K562 (cell line): ENCODE results near the gene ACER1. TPM values are rescaled to one million over a fixed set of nuclear protein-coding genes. Genes with fewer than 3 reads are reported as not detected.

Experiments used
- ATAC-seq: fragments of 200-7000 bp; cut with Tn5 transposase; 3 replicates; pipeline ENCODE4 v1.9.1; 2020; ENCODE audit warnings: moderate library complexity
- BruUV-seq: library from RNA; stranded (reverse); fragments of 400-500 nt; replicated peaks from 2 replicates; lab custom pipeline; 2021; lab: Mats Ljungman, UMichigan
- CTCF ChIA-PET: fragments of 300-600 bp; formaldehyde crosslinking; extraction: SDS; loops from one replicate; lab custom pipeline; 2021; ENCODE audit warnings: low intra/inter-chr PET ratio; lab: Yijun Ruan, JAX
- POLR2A ChIA-PET: fragments of 300-600, 350-650 bp; sonication (Branson Sonifier 250); formaldehyde crosslinking; extraction: SDS; loops from one replicate; lab custom pipeline; 2021; ENCODE audit warnings: antibody characterized with exemption, inconsistent platforms; lab: Yijun Ruan, JAX
- DNase-seq, 4 experiments: peaks; one replicate each; pipeline versions ENCODE4 v3.0.0 to v3.0.0-alpha.2; 2011 to 2018; ENCODE audit warnings: low spot score in 3 of 4, mixed read lengths in 3 of 4; ENCODE audit errors: extremely low read depth in 1 of 4
- FAIRE-seq: peaks from 2 replicates; lab custom pipeline; 2011; peaks lifted over from hg19 to GRCh38; lab: Jason Lieb, UNC
- H2AFZ ChIP-seq: 2 replicates; pipeline ENCODE4 v1.6.0; 2011; ENCODE audit warnings: low read depth, low read length, control low read depth, inconsistent platforms
- H3K27ac ChIP-seq: fragments of 200-600 bp; 3 replicates; pipeline ENCODE4 v1.8.0; 2011; ENCODE audit warnings: low read depth, mild to moderate bottlenecking, control low read depth, inconsistent platforms, low read length, moderate library complexity, mixed read lengths; ENCODE audit errors: extremely low read depth
- H3K27me3 ChIP-seq, 2 experiments: fragments of 300-600 bp in 1 of 2; 2 replicates in 1 of 2; 3 replicates in 1 of 2; pipeline versions ENCODE4 v1.6.0 to v1.8.0; 2011; ENCODE audit warnings: inconsistent platforms in 2 of 2, low read length in 2 of 2, mild to moderate bottlenecking in 1 of 2, mixed read lengths in 1 of 2, moderate library complexity in 1 of 2; ENCODE audit not compliant: control insufficient read depth in 2 of 2, insufficient read depth in 2 of 2
- H3K36me3 ChIP-seq: fragments of 300-600 bp; 3 replicates; pipeline ENCODE4 v1.8.0; 2011; ENCODE audit warnings: mild to moderate bottlenecking, low read length, inconsistent platforms; ENCODE audit not compliant: control insufficient read depth, insufficient read depth
- H3K4me1 ChIP-seq, 2 experiments: fragments of 200-600 bp in 1 of 2; replicated peaks in 1 of 2; 2 replicates in 1 of 2; 3 replicates in 1 of 2; pipeline versions ENCODE4 v1.5.1 to v1.8.0; 2011; ENCODE audit warnings: inconsistent platforms in 2 of 2, low read length in 2 of 2, mild to moderate bottlenecking in 1 of 2, mixed read lengths in 1 of 2, moderate library complexity in 1 of 2; ENCODE audit not compliant: control insufficient read depth in 2 of 2, insufficient read depth in 2 of 2
- H3K4me2 ChIP-seq: 2 replicates; pipeline ENCODE4 v1.6.1; 2011; ENCODE audit warnings: low read length, control low read depth, inconsistent platforms, mixed read lengths; ENCODE audit not compliant: insufficient read depth
- H3K4me3 ChIP-seq: fragments of 200-600 bp; sonication (generic), shearing (Covaris generic); 2 replicates; pipeline ENCODE4 v1.5.1; 2016; ENCODE audit warnings: control low read depth, inconsistent platforms
- H3K79me2 ChIP-seq: fragments of 200-600 bp; 3 replicates; pipeline ENCODE4 v1.8.0; 2011; ENCODE audit warnings: low read length, inconsistent platforms; ENCODE audit not compliant: control insufficient read depth, insufficient read depth
- H3K9ac ChIP-seq, 2 experiments: 2 replicates each; pipeline versions ENCODE4 v1.6.0 to v1.6.1; 2011; ENCODE audit warnings: low read depth in 2 of 2, low read length in 2 of 2, control low read depth in 1 of 2, inconsistent platforms in 1 of 2, mild to moderate bottlenecking in 1 of 2, mixed read lengths in 1 of 2; ENCODE audit not compliant: insufficient read depth in 1 of 2
- H3K9me1 ChIP-seq: one replicate; pipeline ENCODE4 v1.6.0; 2011; ENCODE audit warnings: inconsistent platforms, mild to moderate bottlenecking, low read length, moderate library complexity; ENCODE audit not compliant: control insufficient read depth, insufficient read depth
- H3K9me3 ChIP-seq: replicated peaks from 2 replicates; pipeline ENCODE4 v1.5.1; 2011; ENCODE audit warnings: low read depth, low read length, inconsistent platforms; ENCODE audit not compliant: control insufficient read depth, insufficient read depth
- H4K20me1 ChIP-seq: replicated peaks from 2 replicates; pipeline ENCODE4 v1.6.1; 2011; ENCODE audit warnings: low read length, inconsistent platforms, mixed read lengths; ENCODE audit not compliant: control insufficient read depth, insufficient read depth
- EGR1 ChIP-seq: fragments of 450-650 bp; conservative IDR thresholded peaks from 2 replicates; pipeline ENCODE4 v1.6.1; 2017; ENCODE audit warnings: mild to moderate bottlenecking
- FOXJ3 ChIP-seq: sonication (generic); formaldehyde crosslinking; IDR thresholded peaks from 2 replicates; pipeline ENCODE4 v1.4.0; 2020; ENCODE audit warnings: mild to moderate bottlenecking, missing genetic modification reagents
- HNRNPH1 ChIP-seq: fragments of 200-400 bp; formaldehyde crosslinking; optimal IDR thresholded peaks from 2 replicates; pipeline ENCODE3; 2017; ENCODE audit warnings: low read depth, mild to moderate bottlenecking, low read length, moderate library complexity
- ILK ChIP-seq: fragments of 450-650 bp; IDR thresholded peaks from 2 replicates; pipeline ENCODE4 v1.6.1; 2016; ENCODE audit warnings: missing genetic modification characterization, low read depth, mild to moderate bottlenecking, missing compliant biosample characterization, moderate library complexity, borderline replicate concordance
- MAFG ChIP-seq: fragments of 450-650 bp; conservative IDR thresholded peaks from 2 replicates; pipeline ENCODE4 v1.6.1; 2016; ENCODE audit warnings: missing genetic modification characterization, missing compliant biosample characterization
- NCOA2 ChIP-seq, 2 experiments: fragments of 450-650 bp; IDR thresholded peaks; 2 replicates each; pipeline ENCODE4 v1.6.1; 2018; ENCODE audit warnings: mild to moderate bottlenecking in 2 of 2, moderate library complexity in 1 of 2; ENCODE audit not compliant: partially characterized antibody in 2 of 2
- NONO ChIP-seq, 2 experiments: fragments of 200-400 bp in 1 of 2; fragments of 450-650 bp in 1 of 2; formaldehyde crosslinking in 1 of 2; IDR thresholded peaks; 2 replicates each; pipeline ENCODE4 v1.6.1; 2017; ENCODE audit warnings: low read depth in 2 of 2, mild to moderate bottlenecking in 2 of 2, moderate library complexity in 2 of 2, low read length in 1 of 2
- PHF8 ChIP-seq: fragments of 200-600 bp; sonication (generic); IDR thresholded peaks from 2 replicates; pipeline ENCODE4 v1.6.1; 2012; ENCODE audit warnings: mixed run types, mild to moderate bottlenecking, inconsistent platforms, low read length, moderate library complexity, borderline replicate concordance
- POLR2AphosphoS2 ChIP-seq: IDR thresholded peaks from 2 replicates; pipeline ENCODE4 v1.6.1; 2012; ENCODE audit warnings: low read length, improper control_type of control experiment
- PRPF4 ChIP-seq: fragments of 200-400 bp; formaldehyde crosslinking; IDR thresholded peaks from one replicate; pipeline ENCODE4 v1.6.1; 2017; ENCODE audit warnings: low read length, low read depth, mild to moderate bottlenecking; ENCODE audit not compliant: insufficient read depth, poor library complexity, severe bottlenecking
- PTTG1 ChIP-seq: fragments of 450-650 bp; IDR thresholded peaks from 2 replicates; pipeline ENCODE4 v1.6.1; 2016; ENCODE audit warnings: low read depth, mild to moderate bottlenecking, missing genetic modification characterization, missing compliant biosample characterization
- RBFOX2 ChIP-seq: fragments of 200-400 bp; formaldehyde crosslinking; IDR thresholded peaks from 2 replicates; pipeline ENCODE4 v1.6.1; 2017; ENCODE audit warnings: low read depth, mild to moderate bottlenecking, low read length, moderate library complexity
- SAFB ChIP-seq: fragments of 200-400 bp; formaldehyde crosslinking; IDR thresholded peaks from 2 replicates; pipeline ENCODE4 v1.6.1; 2017; ENCODE audit warnings: low read depth, low read length, borderline replicate concordance
- TEAD4 ChIP-seq, 2 experiments: sonication (generic) in 1 of 2; formaldehyde crosslinking in 1 of 2; IDR thresholded peaks; 2 replicates each; pipeline versions ENCODE4 v1.6.1 to v1.8.0; 2012 to 2022; ENCODE audit warnings: borderline replicate concordance in 1 of 2, inconsistent platforms in 1 of 2, low read length in 1 of 2, mild to moderate bottlenecking in 1 of 2, missing genetic modification reagents in 1 of 2
- ZBED1 ChIP-seq: IDR thresholded peaks from 2 replicates; pipeline ENCODE4 v1.6.1; 2014
- ZBTB8A ChIP-seq: fragments of 450-650 bp; IDR thresholded peaks from 2 replicates; pipeline ENCODE4 v1.6.1; 2018; ENCODE audit warnings: mild to moderate bottlenecking, moderate library complexity; ENCODE audit not compliant: partially characterized antibody
- ZNF583 ChIP-seq: fragments of 250-450 bp; sonication (Bioruptor Pico); IDR thresholded peaks from 2 replicates; pipeline ENCODE4 v1.4.0; 2020
- WGBS: fragments of 100-300 bp; shearing (Covaris generic); methylation state at CpG from one replicate; pipeline ENCODE4 v1.1.6; 2016; ENCODE audit warnings: low coverage, mixed read lengths; ENCODE audit not compliant: insufficient coverage; ENCODE audit errors: missing lambda C conversion rate; 5-methylcytosine and 5-hydroxymethylcytosine counted together
- in situ Hi-C: fragments of 300-500 bp; cut with MboI; formaldehyde crosslinking; loops from 4 replicates; pipeline ENCODE4 v1.15.0; 2018; ENCODE audit warnings: inconsistent platforms, mixed read lengths
- intact Hi-C: fragments of 100-400 bp; cut with micrococcal nuclease; formaldehyde crosslinking; loops from 2 replicates; pipeline ENCODE4 v1.14.2; 2022
- polyA plus RNA-seq, 8 experiments: library from polyadenylated mRNA; depleted of rRNA in 4 of 8; stranded (reverse) in 5 of 8; unstranded in 3 of 8; fragments of >200 nt; fragmentation: Nextera tagmentation in 2 of 8; fragmentation: Illumina TruSeq in 1 of 8; extraction: Ambion mirVana in 2 of 8; extraction: Trizol in 1 of 8; gene quantifications; 2 replicates each; pipeline versions ENCODE4 v1.2.1 to v1.2.3, GENCODE V29; 2011 to 2014; ENCODE audit warnings: inconsistent platforms in 1 of 8, missing spikeins in 1 of 8
- total RNA-seq, 7 experiments: library from RNA; depleted of rRNA in 6 of 7; stranded (reverse); fragments of >200 nt in 6 of 7; fragmentation: Illumina TruSeq in 2 of 7; extraction: Trizol in 2 of 7; gene quantifications; 2 replicates each; pipeline versions ENCODE4 v1.2.1 to v1.2.3, GENCODE V29; 2011 to 2021; ENCODE audit warnings: low replicate concordance in 1 of 7
- TF ChIP-seq, protein P1 (sequence below): fragments of 450-650 bp; formaldehyde crosslinking; IDR thresholded peaks from 2 replicates; pipeline ENCODE4 v1.4.0; 2020; ENCODE audit warnings: mild to moderate bottlenecking, moderate library complexity
- TF ChIP-seq, protein P2 (sequence below), 2 experiments: IDR thresholded peaks; 2 replicates each; pipeline ENCODE4 v1.6.1; 2011; ENCODE audit warnings: borderline replicate concordance in 1 of 2, control low read depth in 1 of 2, low read depth in 1 of 2, low read length in 1 of 2, mild to moderate bottlenecking in 1 of 2, mixed read lengths in 1 of 2, moderate library complexity in 1 of 2; ENCODE audit not compliant: insufficient read depth in 1 of 2, insufficient read length in 1 of 2, poor library complexity in 1 of 2, severe bottlenecking in 1 of 2; ENCODE audit errors: extremely low read depth in 1 of 2

ACER1 gene
- total and polyA plus RNA-seq, 9 of the 15 experiments (the other 6 are each of a cell fraction or from before 2014, with no cell fraction given) = not detected

DNA sequence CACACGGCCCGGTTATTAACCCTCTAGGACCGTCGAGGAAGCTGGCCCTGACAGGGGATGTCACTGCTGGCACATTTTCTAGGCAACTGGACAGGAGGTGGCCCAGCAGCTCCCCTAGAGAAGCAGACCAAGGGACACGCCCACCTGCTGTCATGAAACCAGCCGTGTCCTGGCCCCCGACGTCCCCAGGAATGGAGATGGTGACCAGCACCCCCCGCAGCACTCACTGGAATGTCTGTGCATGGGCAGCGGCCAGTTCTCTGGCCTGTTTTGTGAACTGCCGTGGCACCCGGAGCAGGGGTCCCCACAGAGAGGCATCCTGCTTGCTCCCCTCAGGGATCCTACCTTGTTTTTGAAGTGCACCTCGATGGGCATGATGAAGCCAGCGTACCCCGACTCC is 71.5 kb downstream of the ACER1 start:
- H3K27me3 ChIP-seq = no peaks in the 10 kb centered on the region
- H3K4me2 ChIP-seq = no peak overlapping the region
- FAIRE-seq (no peak), DNase-seq (no peak), ATAC-seq (no peak)
- H3K27ac ChIP-seq = no peak overlapping the region
- POLR2A ChIA-PET = interaction anchor here (1.9 kb wide), 1 partner anchor 10 kb away, joined by 6 read pairs; no protein-coding TSS in a partner anchor
- 91% methylated on average over 13 of the region's 15 CpGs for WGBS
- intact Hi-C loops (no loop called here), in situ Hi-C loops (no loop called here)
- no peaks in the 10 kb centered on the region for H4K20me1 ChIP-seq
- no peak overlapping the region; a peak in 1 of 4 replicates for H3K9ac ChIP-seq
- peaks cover 0 to 19% of the 10 kb centered on the region in 2 experiments; a peak in 2 of 5 replicates for H3K4me1 ChIP-seq
- H3K9me1 ChIP-seq = no peaks in the 10 kb centered on the region
- no TSS peak for BruUV-seq
- H3K9me3 ChIP-seq = no peaks in the 10 kb centered on the region
- peaks cover 73% of the 10 kb centered on the region for H3K79me2 ChIP-seq
- CTCF ChIA-PET = no interaction called here
- peaks cover 78% of the 10 kb centered on the region for H3K36me3 ChIP-seq
- no peak overlapping the region for H3K4me3 ChIP-seq
- H2AFZ ChIP-seq = no peak overlapping the region
- no peak for TF ChIP-seq FOXJ3 (CRISPR knock-in tag)
- TF ChIP-seq PRPF4 = no peak
- TF ChIP-seq RBFOX2 = no peak
- no peak for TF ChIP-seq NONO (IDR thresholded peaks at IDR 0.05; ENCODE audit: low read depth in 2 of 2, low read length in 1 of 2)
- TF ChIP-seq NCOA2 (IDR thresholded peaks at IDR 0.05; ENCODE audit: partially characterized antibody in 2 of 2) = no peak
- TF ChIP-seq, protein P1, sequence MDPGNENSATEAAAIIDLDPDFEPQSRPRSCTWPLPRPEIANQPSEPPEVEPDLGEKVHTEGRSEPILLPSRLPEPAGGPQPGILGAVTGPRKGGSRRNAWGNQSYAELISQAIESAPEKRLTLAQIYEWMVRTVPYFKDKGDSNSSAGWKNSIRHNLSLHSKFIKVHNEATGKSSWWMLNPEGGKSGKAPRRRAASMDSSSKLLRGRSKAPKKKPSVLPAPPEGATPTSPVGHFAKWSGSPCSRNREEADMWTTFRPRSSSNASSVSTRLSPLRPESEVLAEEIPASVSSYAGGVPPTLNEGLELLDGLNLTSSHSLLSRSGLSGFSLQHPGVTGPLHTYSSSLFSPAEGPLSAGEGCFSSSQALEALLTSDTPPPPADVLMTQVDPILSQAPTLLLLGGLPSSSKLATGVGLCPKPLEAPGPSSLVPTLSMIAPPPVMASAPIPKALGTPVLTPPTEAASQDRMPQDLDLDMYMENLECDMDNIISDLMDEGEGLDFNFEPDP = no peak
- TF ChIP-seq, protein P2, sequence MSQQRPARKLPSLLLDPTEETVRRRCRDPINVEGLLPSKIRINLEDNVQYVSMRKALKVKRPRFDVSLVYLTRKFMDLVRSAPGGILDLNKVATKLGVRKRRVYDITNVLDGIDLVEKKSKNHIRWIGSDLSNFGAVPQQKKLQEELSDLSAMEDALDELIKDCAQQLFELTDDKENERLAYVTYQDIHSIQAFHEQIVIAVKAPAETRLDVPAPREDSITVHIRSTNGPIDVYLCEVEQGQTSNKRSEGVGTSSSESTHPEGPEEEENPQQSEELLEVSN (IDR thresholded peaks at IDR 0.05; ENCODE audit: borderline replicate concordance in 1 of 2, extremely low read depth in 1 of 2, insufficient read depth in 1 of 2, insufficient read length in 1 of 2, low read depth in 1 of 2, low read length in 1 of 2, poor library complexity in 1 of 2, severe bottlenecking in 1 of 2) = no peak
- TF ChIP-seq PTTG1 = no peak
- no peak for TF ChIP-seq POLR2AphosphoS2
- TF ChIP-seq ZBED1 = no peak
- no peak for TF ChIP-seq MAFG (tag)
- TF ChIP-seq ZBTB8A = no peak
- TF ChIP-seq EGR1 = no peak
- TF ChIP-seq PHF8 = no peak
- TF ChIP-seq SAFB = no peak
- TF ChIP-seq ZNF583 (CRISPR knock-in tag) = no peak
- no peak for TF ChIP-seq TEAD4 (IDR thresholded peaks at IDR 0.05; ENCODE audit: low read length)
- no peak for TF ChIP-seq TEAD4 (CRISPR knock-in tag; IDR thresholded peaks at IDR 0.05; ENCODE audit: borderline replicate concordance)
- TF ChIP-seq ILK (tag) = no peak
- TF ChIP-seq HNRNPH1 = no peak
